CD14-positive monocyte (primary cell): ENCODE results near the gene B3GNT4. TPM values are rescaled to one million over a fixed set of nuclear protein-coding genes. Genes with fewer than 3 reads are reported as not detected.

Experiments
- DNase-seq, 3 donors: peaks; one replicate each; pipeline ENCODE4 v3.0.0-alpha.2; 2011 to 2022
- H2AFZ ChIP-seq: 2 replicates; pipeline ENCODE4 v1.6.0; 2012; ENCODE audit warnings: mild to moderate bottlenecking, low read depth, low read length, inconsistent platforms; ENCODE audit not compliant: insufficient read depth, poor library complexity, severe bottlenecking
- H3K27ac ChIP-seq, 2 donors: 1 replicate in 1 of 2; 2 replicates in 1 of 2; pipeline ENCODE4 v1.5.1; 2012 to 2013; ENCODE audit warnings: low read length in 2 of 2, control low read depth in 1 of 2, inconsistent platforms in 1 of 2, low read depth in 1 of 2, mild to moderate bottlenecking in 1 of 2
- H3K27me3 ChIP-seq, 2 donors: one replicate each; pipeline versions ENCODE4 v1.6.0 to v1.6.1; 2011 to 2013; ENCODE audit warnings: low read length in 2 of 2; ENCODE audit not compliant: control insufficient read depth in 2 of 2, insufficient read depth in 2 of 2
- H3K36me3 ChIP-seq, 2 donors: replicated peaks in 1 of 2; 1 replicate in 1 of 2; 2 replicates in 1 of 2; pipeline versions ENCODE4 v1.5.1 to v1.6.1; 2012 to 2013; ENCODE audit warnings: low read length in 2 of 2, control low read depth in 1 of 2, inconsistent platforms in 1 of 2, mild to moderate bottlenecking in 1 of 2; ENCODE audit not compliant: insufficient read depth in 2 of 2, control insufficient read depth in 1 of 2
- H3K4me1 ChIP-seq, 2 donors: 1 replicate in 1 of 2; 2 replicates in 1 of 2; pipeline versions ENCODE4 v1.5.1 to v1.6.1; 2012 to 2013; ENCODE audit warnings: low read length in 2 of 2, control low read depth in 1 of 2, inconsistent platforms in 1 of 2, mild to moderate bottlenecking in 1 of 2, moderate library complexity in 1 of 2; ENCODE audit not compliant: insufficient read depth in 2 of 2, control insufficient read depth in 1 of 2
- H3K4me2 ChIP-seq: replicated peaks from 2 replicates; pipeline ENCODE3; 2012; ENCODE audit warnings: low read length, moderate library complexity, mild to moderate bottlenecking; ENCODE audit not compliant: poor library complexity, severe bottlenecking; ENCODE audit errors: extremely low read depth
- H3K4me3 ChIP-seq, 3 experiments: fragments of 200-600 bp in 1 of 3; sonication (generic) in 1 of 3; replicated peaks in 1 of 3; 1 replicate in 2 of 3; 2 replicates in 1 of 3; pipeline ENCODE4 v1.5.1; 2011 to 2013; ENCODE audit warnings: low read length in 3 of 3, mild to moderate bottlenecking in 3 of 3, control low read depth in 2 of 3, low read depth in 2 of 3, inconsistent platforms in 1 of 3, moderate library complexity in 1 of 3
- H3K79me2 ChIP-seq: 2 replicates; pipeline ENCODE4 v1.6.0; 2012; ENCODE audit warnings: mild to moderate bottlenecking, control low read depth, inconsistent platforms, low read length, moderate library complexity; ENCODE audit not compliant: insufficient read depth
- H3K9ac ChIP-seq: 2 replicates; pipeline ENCODE4 v1.6.0; 2017; ENCODE audit warnings: low read length, mild to moderate bottlenecking; ENCODE audit not compliant: insufficient read depth, poor library complexity, severe bottlenecking
- H3K9me3 ChIP-seq, 2 donors: replicated peaks in 1 of 2; 1 replicate in 1 of 2; 2 replicates in 1 of 2; pipeline versions ENCODE4 v1.5.1 to v1.6.1; 2012 to 2013; ENCODE audit warnings: low read length in 2 of 2, control low read depth in 1 of 2; ENCODE audit not compliant: control insufficient read depth in 1 of 2, insufficient read depth in 1 of 2
- H4K20me1 ChIP-seq: 2 replicates; pipeline ENCODE4 v1.6.0; 2012; ENCODE audit warnings: mild to moderate bottlenecking, low read length, control low read depth, moderate library complexity; ENCODE audit not compliant: insufficient read depth
- H3K27ac Mint-ChIP-seq, 7 donors: one replicate each; pipeline ENCODE4 v1.8.0; 2020; ENCODE audit warnings: mild to moderate bottlenecking in 7 of 7, mixed read lengths in 7 of 7, moderate library complexity in 6 of 7, inconsistent platforms in 2 of 7
- H3K27me3 Mint-ChIP-seq, 3 donors: one replicate each; pipeline ENCODE4 v1.8.0; 2021 to 2022; ENCODE audit warnings: low read depth in 3 of 3, mild to moderate bottlenecking in 3 of 3, mixed read lengths in 3 of 3, moderate library complexity in 3 of 3, inconsistent platforms in 1 of 3
- H3K36me3 Mint-ChIP-seq, 2 donors: one replicate each; pipeline ENCODE4 v1.8.0; 2020; ENCODE audit warnings: mixed read lengths in 2 of 2, inconsistent platforms in 1 of 2, mild to moderate bottlenecking in 1 of 2
- H3K4me1 Mint-ChIP-seq: one replicate; pipeline ENCODE4 v1.8.0; 2020; ENCODE audit warnings: mild to moderate bottlenecking, mixed read lengths
- H3K4me3 Mint-ChIP-seq, 2 donors: one replicate each; pipeline ENCODE4 v1.8.0; 2020; ENCODE audit warnings: mild to moderate bottlenecking in 2 of 2, mixed read lengths in 2 of 2, moderate library complexity in 1 of 2
- H3K9me3 Mint-ChIP-seq, 7 donors: one replicate each; pipeline ENCODE4 v1.8.0; 2020 to 2022; ENCODE audit warnings: mixed read lengths in 7 of 7, mild to moderate bottlenecking in 6 of 7, moderate library complexity in 6 of 7, inconsistent platforms in 2 of 7
- WGBS: methylation state at CpG from one replicate; pipeline ENCODE4 v1.1.5; 2013; ENCODE audit warnings: missing lambda C conversion rate; ENCODE audit not compliant: insufficient coverage; 5-methylcytosine and 5-hydroxymethylcytosine counted together
- intact Hi-C, 2 donors: fragments of 100-400 bp; cut with micrococcal nuclease; formaldehyde crosslinking; loops; one replicate each; pipeline versions ENCODE4 v1.15.0 to v1.15.1; 2023
- polyA plus RNA-seq, 3 donors: library from polyadenylated mRNA; depleted of rRNA in 1 of 3; unstranded in 2 of 3; stranded (reverse) in 1 of 3; fragments of 300-500 nt in 2 of 3; fragments of >200 nt in 1 of 3; fragmentation: Illumina TruSeq in 2 of 3; gene quantifications; 1 replicate in 2 of 3; 2 replicates in 1 of 3; pipeline ENCODE4 v1.2.3, GENCODE V29; 2012 to 2021
- TF ChIP-seq, protein P1 (sequence below): fragments of 200-600 bp; IDR thresholded peaks from one replicate; pipeline ENCODE4 v1.8.0; 2022; ENCODE audit warnings: antibody characterized with exemption, mild to moderate bottlenecking

Gene B3GNT4
- polyA plus RNA-seq, 3 donors, result not detected

DNA sequence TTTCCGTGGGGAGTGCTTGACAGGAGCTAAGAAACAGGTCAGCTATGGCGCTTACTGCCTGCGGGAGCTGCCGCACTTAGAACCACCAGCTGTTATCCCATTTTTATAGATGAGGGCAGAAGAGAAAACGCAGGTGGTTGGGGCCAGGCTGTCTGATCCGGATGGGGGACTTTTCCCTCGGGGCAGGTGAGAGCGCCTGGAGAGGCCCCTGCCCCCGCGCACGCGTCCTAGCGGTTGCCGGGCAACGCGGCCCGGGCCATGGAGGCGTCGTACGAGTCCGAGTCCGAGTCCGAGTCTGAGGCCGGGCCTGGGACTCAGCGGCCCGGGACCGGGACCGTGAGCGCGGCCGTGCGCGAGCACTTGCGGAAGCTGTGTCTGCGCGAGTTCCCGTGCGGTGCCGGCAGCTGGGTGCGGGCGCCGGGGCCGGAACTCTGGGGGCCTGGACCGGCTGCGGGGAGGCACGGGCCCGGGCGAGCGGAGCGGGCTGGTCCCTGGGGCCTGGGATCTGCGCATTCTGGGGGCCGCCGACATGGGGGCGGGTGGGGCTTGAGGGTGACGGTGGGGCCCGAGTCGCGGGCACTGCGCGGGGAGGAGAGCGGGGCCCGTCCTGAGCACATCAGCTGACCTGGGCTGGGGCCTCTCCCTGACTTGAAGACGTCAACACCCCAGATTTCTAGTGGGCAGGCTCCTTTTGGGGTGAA lies 20.5 kb upstream of the B3GNT4 start, which contains the start of gene LRRC43:
TSS of gene LRRC43 (plus strand) at position 237 of the 701 bp plus-strand sequence. CDS start at position 259, 22 bp downstream.
- Mint-ChIP-seq H3K4me3 (peak within 1 kb of the TSS; percentile 82 to 94), H3K9me3 (peaks cover 0 to 3% (median 0%) of the 10 kb centered on the region in 7 donors), H3K27ac (peak within 1 kb of the TSS in 2 of 7 donors; percentile 25 to 78), H3K27me3 (peaks cover 18 to 34% (median 29%) of the 10 kb centered on the region in 3 donors), H3K4me1 (peaks cover 26% of the 10 kb centered on the region), H3K36me3 (peaks cover 0 to 3% of the 10 kb centered on the region in 2 donors)
- TF ChIP-seq, protein P1, sequence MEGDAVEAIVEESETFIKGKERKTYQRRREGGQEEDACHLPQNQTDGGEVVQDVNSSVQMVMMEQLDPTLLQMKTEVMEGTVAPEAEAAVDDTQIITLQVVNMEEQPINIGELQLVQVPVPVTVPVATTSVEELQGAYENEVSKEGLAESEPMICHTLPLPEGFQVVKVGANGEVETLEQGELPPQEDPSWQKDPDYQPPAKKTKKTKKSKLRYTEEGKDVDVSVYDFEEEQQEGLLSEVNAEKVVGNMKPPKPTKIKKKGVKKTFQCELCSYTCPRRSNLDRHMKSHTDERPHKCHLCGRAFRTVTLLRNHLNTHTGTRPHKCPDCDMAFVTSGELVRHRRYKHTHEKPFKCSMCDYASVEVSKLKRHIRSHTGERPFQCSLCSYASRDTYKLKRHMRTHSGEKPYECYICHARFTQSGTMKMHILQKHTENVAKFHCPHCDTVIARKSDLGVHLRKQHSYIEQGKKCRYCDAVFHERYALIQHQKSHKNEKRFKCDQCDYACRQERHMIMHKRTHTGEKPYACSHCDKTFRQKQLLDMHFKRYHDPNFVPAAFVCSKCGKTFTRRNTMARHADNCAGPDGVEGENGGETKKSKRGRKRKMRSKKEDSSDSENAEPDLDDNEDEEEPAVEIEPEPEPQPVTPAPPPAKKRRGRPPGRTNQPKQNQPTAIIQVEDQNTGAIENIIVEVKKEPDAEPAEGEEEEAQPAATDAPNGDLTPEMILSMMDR, result no peak
- Histone ChIP-seq H3K9me3 (no peaks in the 10 kb centered on the region), H3K36me3 (no peaks in the 10 kb centered on the region), H2AFZ (peak within 1 kb of the TSS; percentile 87), H3K4me1 (peaks cover 18 to 19% of the 10 kb centered on the region in 2 donors), H3K4me2 (peak within 1 kb of the TSS; percentile 89), H3K27ac (no peak within 1 kb of the TSS), H4K20me1 (no peaks in the 10 kb centered on the region), H3K79me2 (no peaks in the 10 kb centered on the region), H3K27me3 (peaks cover 0 to 9% of the 10 kb centered on the region in 2 donors), H3K9ac (peak within 1 kb of the TSS; percentile 73), H3K4me3 (peak within 1 kb of the TSS; percentile 33 to 79 (median 46))
- WGBS, result under 1% methylated on average over 50 of the region's 63 CpGs
- DNase-seq, result peak; percentile 34 to 57 (median 43)
- intact Hi-C loops, result no loop called here

DNA sequence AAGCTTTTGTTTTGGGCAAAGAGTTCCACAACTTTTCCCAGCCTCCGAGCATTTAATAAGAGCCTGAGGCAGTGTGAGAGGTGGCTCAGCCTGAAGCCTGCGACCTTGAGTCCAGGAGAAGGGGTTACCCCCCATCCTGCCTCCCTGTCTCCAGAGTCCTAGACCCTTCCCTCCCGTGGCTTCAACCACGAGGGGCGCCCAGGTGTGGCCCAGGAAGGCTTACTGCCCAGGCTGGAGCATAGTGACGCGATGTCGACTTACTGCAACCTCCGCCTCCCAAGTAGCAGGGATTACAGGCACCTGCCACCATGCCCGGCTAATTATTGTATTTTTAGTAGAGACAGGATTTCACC lies 19.9 kb upstream of the B3GNT4 start:
- WGBS, result 80% methylated on average over 7 of the region's 10 CpGs
- H3K27ac ChIP-seq, result no peak overlapping the region
- peaks cover 0 to 9% of the 10 kb centered on the region in 2 donors for H3K27me3 ChIP-seq

More for the DNA sequence above, 19.9 kb upstream of the B3GNT4 start:
- no peaks in the 10 kb centered on the region for H3K79me2 ChIP-seq
- Mint-ChIP-seq H3K4me3 (peak overlapping the region; percentile 82 to 94), H3K9me3 (peaks cover 0 to 3% (median 0%) of the 10 kb centered on the region in 7 donors), H3K27ac (no peak overlapping the region), H3K4me1 (peaks cover 26% of the 10 kb centered on the region), H3K27me3 (peaks cover 17 to 34% (median 29%) of the 10 kb centered on the region in 3 donors), H3K36me3 (peaks cover 0 to 3% of the 10 kb centered on the region in 2 donors)
- no peaks in the 10 kb centered on the region for H4K20me1 ChIP-seq
- H3K4me1 ChIP-seq, result peaks cover 18 to 19% of the 10 kb centered on the region in 2 donors
- intact Hi-C loops, result no loop called here
- TF ChIP-seq, protein P1, result no peak
- H3K9me3 ChIP-seq, result no peaks in the 10 kb centered on the region
- H3K4me3 ChIP-seq, result peak overlapping the region; percentile 30 to 79 (median 33)
- H2AFZ ChIP-seq, result peak overlapping the region; percentile 87
- peak overlapping the region; percentile 89 for H3K4me2 ChIP-seq
- H3K36me3 ChIP-seq, result no peaks in the 10 kb centered on the region
- H3K9ac ChIP-seq, result peak overlapping the region; percentile 73
- no peak for DNase-seq
